Stimulated activated CD4-positive, alpha-beta T cell treated with anti-CD3 and anti-CD28 coated beads, Interleukin-12 subunit alpha, Interleukin-12 subunit beta, amount 100 ng/mL, for 48 hours (primary cell): ENCODE measurements around the gene CACNA1I.
A peak's percentile ranks its signal among the peaks of the same experiment; 100 is the strongest.

Experiments used
- DNase-seq, 3 donors: peaks; one replicate each; pipeline ENCODE4 v3.0.0-alpha.2; 2020; ENCODE audit warnings: low read depth in 2 of 3, low spot score in 1 of 3

CACNA1I gene

DNA sequence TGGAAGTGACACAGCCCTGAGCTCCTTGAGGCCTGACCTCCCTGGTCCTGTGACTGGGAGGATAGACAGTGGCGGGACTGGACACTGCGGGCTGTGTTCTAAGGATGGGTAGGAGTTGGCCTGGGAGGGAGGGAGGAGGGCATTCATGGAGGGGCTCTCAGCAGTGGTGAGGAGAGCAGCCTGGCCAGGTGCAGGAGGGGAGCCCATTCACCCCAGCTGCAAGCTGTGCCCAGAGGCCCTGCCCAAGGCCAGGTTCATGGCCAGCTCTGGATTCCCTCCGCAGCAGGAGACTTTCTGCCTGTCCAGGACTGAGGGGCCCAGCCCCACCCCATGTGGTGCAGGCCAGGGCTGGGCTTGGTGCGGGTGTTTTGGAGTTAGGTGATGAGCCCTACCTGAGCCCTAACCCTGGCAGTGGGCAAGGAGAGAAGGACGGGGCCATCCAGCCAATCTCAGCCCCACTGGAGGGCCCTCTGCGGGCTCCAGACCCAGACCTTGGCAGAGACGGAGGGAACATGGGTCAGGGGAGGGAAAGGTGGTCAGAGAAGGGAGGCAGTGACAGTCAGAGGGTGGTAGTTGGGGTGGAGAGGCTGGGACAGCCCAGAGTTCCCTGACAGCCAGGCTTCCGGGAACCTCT is 26.8 kb downstream of the CACNA1I start:
- DNase-seq = no peak

DNA sequence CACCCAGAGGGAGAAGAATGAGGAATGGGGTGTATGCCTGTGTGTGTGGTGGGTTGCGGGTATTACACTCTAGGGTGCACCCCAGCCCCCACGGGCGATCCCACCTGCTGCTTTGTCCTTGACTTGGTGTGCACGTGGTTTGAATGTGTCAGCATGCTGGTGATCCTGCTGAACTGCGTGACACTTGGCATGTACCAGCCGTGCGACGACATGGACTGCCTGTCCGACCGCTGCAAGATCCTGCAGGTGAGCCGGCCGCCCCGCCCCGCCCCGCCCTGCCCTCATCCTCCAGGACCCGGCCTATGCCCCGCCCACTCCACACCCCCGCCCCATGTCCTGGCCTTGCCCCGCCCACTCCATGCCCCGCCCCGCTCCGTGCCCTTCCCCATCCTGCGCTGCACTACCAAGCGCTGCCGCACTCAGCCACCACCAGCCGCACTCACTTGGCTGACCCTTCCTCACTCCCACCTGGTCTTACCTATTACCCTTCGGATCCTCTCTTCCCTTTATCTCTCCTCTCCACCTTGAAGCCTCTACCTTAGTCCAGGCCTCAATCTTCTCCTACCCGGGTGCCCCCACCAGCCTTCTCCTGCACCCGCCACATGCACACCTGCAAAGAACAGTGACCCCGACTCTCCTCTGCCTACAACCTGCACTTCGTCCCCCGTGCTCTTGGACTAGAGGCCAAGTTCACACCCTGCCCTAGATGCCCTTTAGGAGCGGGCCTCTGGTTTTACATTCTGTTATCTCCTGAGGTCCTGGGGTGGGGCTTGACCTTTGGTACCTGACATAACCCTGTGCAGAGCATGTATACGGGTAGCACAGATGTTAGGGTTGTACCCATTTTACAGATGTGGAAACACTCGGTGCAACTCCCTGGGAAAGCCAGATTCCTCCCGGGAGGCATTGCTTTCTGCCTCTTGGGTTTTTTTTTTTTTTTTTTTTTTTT is 27.7 kb downstream of the CACNA1I start:
- peak; percentile 65 to 80 (median 74) for DNase-seq

DNA sequence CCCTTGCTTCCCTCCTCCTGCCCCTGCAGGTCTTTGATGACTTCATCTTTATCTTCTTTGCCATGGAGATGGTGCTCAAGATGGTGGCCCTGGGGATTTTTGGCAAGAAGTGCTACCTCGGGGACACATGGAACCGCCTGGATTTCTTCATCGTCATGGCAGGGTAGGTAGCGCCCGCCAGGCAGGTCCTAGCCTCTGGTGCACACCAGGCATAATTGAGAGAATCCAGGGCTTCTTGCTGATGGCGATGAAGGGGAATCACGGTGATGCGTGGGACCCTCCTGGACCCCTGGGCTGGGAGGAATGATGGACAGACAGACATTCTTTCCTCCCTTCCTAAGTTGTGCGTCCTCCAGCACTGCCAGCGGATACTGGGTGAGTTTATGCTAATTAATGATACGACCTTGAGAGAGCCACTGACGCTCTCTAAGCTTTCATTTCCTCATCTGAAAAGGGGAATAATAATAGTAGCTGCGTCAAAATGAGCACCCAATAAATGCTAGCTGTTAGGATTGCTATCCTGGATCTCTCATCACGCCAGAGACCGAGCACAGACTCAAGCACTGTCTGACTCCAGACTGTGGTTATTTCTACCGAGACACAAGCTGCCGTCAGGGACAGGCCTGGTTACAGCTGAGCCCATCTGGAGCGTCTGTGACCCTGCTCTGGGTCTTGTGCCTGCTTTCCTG is 30.1 kb downstream of the CACNA1I start:
- DNase-seq = no peak

DNA sequence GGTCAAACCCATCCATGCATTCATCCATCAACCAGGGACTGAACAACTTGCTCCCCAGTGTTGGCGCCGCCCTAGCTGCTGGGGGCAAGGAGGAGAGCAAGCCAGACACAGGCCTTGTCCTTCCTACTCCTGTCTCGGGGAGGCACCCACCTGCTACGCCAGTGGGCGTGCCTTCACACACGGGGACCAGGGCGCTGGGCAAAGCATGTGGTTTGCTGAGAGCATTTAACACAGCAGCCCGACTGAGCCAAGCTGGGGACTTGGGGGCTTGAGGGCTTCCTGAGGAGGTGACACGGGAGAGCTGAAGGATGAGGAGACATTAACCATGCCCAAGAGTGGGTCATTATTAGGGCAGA is 30.6 kb downstream of the CACNA1I start:
- DNase-seq = no peak

DNA sequence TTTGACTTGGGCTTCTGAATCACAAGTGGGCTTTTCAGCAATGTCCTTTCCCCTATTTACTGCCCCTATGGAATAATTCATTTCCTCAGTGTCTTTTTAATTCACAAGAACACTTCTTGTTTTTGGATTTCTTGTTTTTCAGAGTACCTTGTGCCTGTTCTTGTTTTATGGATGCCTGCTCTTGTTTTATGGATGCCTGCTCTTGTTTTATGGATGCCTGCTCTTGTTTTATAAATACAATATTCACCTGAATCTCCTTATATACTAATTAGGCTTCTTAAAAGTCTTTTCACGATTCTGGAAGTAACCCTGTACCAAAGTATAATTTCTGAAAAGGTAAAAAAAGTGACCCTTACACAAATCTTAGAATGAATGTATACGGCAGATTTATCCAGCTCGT is 32.8 kb downstream of the CACNA1I start:
- no peak for DNase-seq

DNA sequence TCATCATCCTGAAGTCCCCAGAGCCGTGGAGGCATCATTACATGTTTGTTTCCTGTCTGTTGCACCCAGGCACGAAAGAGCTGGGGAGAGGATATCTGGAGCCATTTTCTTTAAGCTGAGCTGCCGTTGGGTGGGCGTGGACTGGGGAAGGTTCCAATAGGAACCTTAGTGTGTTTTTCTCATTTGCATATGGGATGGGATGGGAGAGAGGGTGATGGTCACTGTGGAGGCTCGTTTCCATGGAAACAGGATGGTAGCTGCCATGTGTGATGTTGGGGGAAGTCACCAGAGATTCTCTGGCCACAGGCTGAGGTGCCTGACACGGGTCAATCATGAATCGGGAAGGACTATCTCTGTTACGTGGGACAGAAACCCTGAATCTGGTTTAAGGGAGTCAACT is 39.7 kb downstream of the CACNA1I start:
- DNase-seq = no peak

DNA sequence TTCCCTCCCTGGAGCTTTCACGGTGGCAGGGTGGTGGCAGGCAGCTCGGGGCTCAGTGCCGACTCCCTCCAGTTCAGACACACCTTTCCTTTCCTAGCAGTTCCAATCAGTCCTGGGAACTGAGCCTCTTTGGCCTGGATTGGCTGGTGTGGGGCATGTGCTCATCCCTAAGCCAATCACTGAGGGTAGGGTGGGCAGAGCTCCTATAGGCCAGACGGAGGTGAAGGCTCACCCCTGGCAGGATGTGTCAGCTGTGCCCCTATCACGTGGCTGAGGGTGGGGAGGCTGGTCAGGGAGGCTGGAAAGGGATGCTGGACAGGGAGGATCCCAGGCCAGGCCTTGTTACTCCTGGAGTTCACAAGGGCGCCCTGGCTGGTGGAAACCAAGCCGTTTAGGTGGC is 40.2 kb downstream of the CACNA1I start:
- no peak for DNase-seq

DNA sequence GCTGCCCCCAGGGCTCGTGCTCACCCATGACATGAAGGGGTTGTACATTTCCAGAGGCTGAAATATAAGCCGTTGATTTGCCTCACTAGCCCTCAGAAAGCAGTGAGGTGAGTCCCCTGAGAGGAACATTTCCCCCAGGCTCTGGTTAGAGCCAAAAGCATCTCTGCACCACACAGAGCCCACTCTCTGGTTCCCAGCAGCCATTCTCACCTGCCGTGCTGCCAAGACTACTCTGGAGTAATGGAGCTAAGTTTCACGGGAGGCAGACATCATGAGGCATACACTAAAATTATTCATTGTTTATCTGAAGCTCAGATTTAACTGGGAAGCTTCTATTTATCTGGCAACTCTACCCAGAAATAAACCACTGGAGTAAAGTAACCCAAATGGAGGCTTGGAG is 40.8 kb downstream of the CACNA1I start:
- DNase-seq = no peak

DNA sequence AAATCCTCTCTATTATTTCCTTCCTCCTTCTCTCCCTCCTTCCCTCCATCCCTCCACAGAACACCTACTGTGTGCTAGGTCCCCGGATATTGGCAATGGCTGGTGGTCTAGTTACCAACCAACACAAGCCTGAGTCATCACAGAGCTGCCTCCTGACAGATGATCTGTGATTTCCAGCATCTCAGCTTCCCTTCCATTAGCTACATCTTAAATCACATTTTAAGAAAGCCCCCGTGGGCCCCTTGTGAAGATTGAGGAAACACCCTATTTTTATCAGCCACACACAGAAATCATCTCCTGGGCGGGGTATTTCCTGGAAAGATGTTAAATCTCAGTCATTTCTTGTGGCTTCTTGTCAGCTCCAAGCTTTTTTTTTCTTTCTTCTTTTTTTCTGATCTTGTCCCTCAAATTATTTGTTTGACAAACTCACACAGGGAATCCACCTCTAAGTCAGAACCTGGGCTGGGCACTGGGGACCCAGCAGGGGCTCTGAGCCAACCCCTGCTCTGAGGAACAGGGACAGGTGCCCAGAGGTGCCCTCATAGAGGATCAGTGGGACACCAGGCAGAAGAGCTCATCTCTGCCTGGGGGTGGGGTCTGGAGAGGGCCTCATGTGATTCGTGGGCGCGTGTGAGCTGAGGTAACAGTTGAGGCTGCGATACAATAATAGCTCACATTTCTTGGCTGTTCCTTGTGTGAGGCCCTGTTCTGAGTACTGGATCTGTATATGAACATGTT is 42.4 kb downstream of the CACNA1I start:
- no peak for DNase-seq

DNA sequence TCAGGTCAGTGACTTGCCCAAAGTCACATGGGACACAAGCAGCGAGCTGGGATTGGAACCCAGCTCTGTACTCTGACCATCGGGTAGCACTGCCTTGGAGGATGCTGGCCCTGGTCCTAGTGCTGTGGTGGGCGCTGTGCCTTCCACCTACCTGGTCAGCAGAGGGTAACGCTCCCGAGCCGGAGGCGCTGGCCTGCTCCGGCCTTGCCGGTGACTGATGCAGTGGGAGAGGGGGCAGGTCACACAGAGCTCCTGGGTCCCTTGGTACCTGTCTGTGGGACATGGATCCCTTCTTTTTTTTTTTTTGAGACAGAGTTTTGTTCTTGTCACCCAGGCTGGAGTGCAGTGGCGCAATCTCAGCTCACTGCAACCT is 43.0 kb downstream of the CACNA1I start:
- no peak for DNase-seq

DNA sequence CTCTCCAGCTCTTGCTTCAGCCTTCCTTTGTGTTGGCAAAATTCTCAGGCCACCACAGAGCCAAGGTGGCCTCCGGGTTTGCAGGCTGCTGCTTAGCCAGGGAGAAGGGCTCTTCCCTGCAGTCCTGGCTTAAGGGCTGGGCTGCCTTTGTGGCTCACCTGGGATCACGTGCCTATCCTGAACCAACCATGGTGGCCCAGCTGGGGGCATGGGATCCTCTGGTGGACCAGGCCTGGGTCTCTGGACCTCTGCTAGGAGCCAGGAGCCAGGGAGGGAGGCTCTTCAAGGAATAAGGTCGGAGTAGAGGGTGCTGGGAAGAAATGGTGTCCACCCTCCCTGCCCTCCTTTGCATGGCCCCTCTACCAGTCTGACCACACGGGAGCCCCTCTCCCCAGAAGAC is 43.9 kb downstream of the CACNA1I start:
- DNase-seq = no peak

DNA sequence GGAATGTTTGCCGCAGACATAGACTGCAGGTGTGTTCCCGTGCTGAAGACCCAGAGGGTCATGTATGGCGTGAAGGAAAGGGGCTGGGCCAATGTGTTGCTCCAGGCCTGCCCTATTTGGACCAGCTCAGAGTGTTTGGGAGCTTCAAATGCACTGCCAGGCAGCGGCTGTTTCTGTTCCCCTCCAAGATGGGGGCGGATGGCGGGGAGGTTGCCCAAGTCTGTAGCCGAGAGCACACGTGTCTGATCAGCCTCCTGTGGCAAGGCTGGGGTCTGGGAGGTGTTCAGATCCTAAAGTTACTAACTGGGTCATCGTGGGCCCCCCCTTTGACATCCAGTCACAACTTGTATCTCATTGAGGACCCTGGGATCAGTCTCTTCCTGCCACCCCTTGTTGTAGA is 45.5 kb downstream of the CACNA1I start:
- no peak for DNase-seq

DNA sequence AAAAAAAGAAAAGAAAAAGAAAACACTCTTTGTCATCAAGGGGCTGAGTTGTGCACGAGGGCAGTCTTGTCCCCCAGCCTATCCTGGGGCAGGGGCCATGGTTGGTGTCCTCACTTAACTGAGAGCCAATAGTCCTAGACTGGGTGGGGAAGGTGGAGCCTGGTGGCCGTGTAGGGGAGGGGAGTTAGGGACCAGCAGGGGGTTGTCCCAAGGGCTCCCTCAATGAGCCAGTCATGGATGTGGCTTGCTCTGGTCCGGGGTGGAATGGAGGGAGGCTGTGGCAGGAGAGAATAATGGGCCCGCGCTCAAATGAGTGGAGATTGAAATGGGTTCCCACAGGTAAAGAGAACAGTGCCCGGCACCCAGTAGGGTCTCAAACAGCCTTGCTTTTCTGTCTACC is 46.2 kb downstream of the CACNA1I start:
- DNase-seq = no peak

DNA sequence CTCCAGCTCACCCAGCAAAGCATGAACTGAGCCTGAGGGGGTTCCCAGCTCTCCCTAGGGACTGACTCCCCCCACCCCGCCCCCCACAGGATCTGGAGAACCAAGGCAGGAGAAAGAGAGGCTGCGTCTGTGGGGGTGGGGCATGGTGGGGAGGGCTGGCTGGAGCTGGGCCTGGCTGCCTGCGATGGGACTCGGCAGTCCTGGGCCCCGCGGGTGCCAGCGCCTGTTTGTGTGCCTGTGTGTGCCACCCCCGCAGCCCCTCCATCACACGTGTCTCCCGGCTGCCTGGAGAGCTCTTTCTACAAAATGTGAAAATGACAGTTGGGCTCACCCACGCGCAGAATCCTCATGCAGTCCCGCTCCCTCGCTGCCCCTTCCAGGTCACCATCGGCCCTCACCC is 46.8 kb downstream of the CACNA1I start:
- DNase-seq = no peak

DNA sequence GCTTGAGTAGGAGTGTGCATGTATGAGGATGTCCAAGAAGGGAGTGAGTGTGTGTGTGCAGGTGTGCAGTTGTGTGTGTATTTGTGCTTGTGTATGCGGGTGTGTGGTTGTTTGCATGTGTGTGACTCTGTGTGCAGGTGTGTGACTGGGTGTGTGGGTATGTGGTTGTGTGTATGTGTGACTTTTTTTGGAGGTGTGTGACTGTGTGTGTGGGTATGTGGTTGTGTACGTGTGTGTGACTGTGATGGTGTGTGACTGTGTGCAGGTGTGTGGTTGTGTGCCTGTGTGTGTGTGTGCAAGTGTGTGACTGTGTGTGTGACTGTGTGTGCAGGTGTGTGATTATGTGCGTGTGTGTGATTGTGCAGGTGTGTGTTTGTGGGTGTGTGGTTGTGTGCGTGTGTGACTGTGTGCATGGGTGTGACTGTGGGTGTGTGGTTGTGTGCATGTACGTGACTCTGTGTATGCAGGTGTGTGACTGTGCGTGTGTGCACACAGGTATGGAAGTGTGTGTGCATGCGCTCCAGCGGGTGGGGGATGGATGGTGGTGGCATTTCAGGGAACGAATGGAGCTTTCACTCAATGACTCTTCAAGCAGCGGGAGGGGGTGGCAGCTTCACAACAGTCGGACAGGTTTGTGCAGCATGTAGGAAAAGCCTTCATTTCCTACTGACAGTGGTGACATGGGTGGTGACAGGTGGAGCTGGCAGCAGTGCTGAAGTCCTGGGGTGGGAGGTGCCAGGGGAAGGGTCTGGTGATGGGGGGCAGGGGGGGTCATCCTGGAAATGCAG is 47.6 kb downstream of the CACNA1I start:
- DNase-seq = no peak

DNA sequence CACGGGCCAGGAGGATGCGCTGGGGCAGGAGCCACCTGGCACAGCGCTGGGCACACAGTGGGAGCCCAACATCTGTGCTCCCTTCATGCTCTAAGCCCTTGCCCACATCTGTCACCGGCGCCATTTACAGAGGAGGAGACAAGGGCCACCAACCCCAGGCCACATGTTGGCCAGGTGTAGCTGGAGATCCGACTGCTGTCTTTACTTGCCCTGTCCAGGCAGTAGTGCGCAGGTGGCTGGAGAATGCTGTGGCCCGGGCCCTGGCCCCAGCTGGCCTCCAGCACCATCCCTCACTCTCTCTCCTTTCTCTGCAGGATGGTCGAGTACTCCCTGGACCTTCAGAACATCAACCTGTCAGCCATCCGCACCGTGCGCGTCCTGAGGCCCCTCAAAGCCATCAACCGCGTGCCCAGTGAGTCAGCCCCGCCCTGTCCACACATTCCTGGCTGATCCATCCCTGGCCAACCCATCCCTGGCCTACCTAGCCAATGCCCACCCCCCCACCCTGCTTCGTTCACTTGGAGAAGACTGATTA is 48.5 kb downstream of the CACNA1I start:
- no peak for DNase-seq

DNA sequence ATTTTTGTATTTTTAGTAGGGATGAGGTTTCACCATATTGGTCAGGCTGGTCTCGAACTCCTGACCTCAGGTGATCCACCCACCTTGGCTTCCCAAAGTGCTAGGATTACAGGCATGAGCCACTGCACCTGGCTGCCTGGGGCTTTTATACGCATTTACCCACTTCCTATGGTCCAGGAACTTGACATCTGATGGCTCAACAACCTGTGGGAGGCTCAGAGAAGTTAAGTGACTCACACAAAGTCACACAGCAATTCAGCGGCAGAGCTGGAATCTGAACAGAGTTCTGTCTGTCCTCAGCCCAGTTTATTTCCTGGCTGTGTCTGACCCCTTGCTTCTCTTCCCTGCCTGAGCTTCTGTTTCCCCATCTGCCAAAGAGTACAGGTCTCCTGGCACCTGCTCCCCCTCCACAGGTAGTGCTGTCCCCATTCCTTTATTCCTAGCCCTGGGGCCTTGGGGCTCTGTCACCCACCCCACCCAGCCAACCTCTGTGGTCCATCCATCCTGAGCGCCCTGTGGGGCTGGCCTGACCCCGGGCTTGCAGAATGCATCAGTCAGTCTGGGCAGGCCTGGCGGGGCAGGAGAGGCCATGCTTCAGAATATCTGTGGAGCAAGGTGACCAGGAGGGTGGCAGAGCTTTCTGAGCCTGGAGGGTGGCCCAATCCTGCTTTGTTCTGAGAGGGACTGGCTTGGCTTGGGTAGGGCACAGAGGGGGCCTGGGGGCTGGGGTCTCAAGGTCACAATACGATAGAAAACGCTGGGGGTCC is 50.6 kb downstream of the CACNA1I start:
- DNase-seq = no peak

DNA sequence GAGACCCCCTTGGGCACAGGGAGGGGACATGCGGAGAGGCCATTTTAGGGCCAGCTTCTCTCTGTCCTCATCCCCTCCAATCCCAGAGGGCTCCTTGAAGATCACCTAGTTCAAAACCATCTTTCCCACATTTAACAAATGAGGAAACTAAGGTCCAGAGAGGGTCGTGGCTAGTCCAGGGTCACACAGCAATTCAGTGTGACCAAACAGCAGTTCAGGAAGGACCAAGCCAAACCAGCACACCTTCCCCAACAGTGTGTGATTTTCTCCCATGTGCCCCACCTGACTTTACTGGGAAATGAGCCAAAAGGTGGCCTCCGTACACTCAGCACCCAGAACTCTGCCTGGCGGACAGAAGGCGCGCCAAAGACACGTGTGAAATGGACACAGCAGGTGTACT is 51.3 kb downstream of the CACNA1I start:
- DNase-seq = no peak

DNA sequence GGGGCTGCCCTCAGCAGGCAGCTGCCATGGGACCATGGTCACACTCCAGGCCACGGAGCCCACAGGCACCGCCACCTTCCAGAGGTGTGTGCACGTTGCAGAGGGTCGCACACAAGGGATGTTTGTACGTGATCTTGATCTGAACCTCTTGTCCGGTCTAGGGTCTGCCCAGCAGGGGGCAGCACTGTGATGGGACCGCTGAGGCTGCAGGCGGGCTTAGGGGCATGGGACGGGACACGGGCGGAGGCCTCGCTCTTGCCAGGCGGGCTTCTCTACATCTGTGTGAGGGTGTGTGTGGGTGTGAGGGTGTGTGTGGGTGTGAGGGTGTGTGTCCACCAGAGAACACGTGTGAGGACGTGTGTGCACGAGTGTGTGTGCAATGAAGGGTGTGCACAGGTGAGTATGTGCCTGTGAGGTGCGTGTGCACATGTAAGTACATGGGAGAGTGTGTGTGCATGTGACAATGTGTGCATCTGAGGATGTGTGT is 52.4 kb downstream of the CACNA1I start:
- DNase-seq = peak; percentile 39 to 61 (median 57)
